Bronchial epithelial cell (primary cell): ENCODE results near the gene TDRD7. TPM values are rescaled to one million over a fixed set of nuclear protein-coding genes. Genes with fewer than 3 reads are reported as not detected.
A peak's percentile ranks its signal among the peaks of the same experiment; 100 is the strongest.

ENCODE experiments used
- DNase-seq: peaks from one replicate; pipeline ENCODE4 v3.0.0-alpha.2; 2010; ENCODE audit warnings: low read depth
- FAIRE-seq: peaks from 2 replicates; lab custom pipeline; 2011; peaks lifted over from hg19 to GRCh38; lab: Jason Lieb, UNC
- H3K27me3 ChIP-seq: 2 replicates; pipeline ENCODE4 v1.5.1; 2011; ENCODE audit warnings: low read length; ENCODE audit not compliant: control insufficient read depth, insufficient read depth
- H3K36me3 ChIP-seq: 2 replicates; pipeline ENCODE4 v1.5.1; 2011; ENCODE audit warnings: low read length; ENCODE audit not compliant: control insufficient read depth, insufficient read depth
- H3K4me3 ChIP-seq: 2 replicates; pipeline ENCODE4 v1.5.1; 2011; ENCODE audit warnings: mild to moderate bottlenecking, low read depth, low read length, control low read depth
- CTCF ChIP-seq: IDR thresholded peaks from 2 replicates; pipeline ENCODE4 v1.5.1; 2011; ENCODE audit warnings: mild to moderate bottlenecking, moderate library complexity, low read length, control low read depth, inconsistent platforms; ENCODE audit not compliant: insufficient read depth, severe bottlenecking
- total RNA-seq: library from RNA; depleted of rRNA; stranded (reverse); fragments of >200 nt; gene quantifications from 2 replicates; pipeline ENCODE4 v1.2.1, GENCODE V29; 2014

The TDRD7 gene
- total RNA-seq, 1 donor from 2014 or later = 1.8 TPM

- FAIRE-seq = no peak
- no peak for DNase-seq
- no peak for TF ChIP-seq CTCF
- no peak overlapping the region for H3K4me3 ChIP-seq
- H3K36me3 ChIP-seq = no peaks in the 10 kb centered on the region
- peaks cover 2% of the 10 kb centered on the region for H3K27me3 ChIP-seq
Observed at GRCh38 chr9:97527626-97528528, 116.0 kb downstream of the TDRD7 start.

- no peak for DNase-seq
- H3K36me3 ChIP-seq = no peaks in the 10 kb centered on the region
- no peak overlapping the region for H3K4me3 ChIP-seq
- no peak for TF ChIP-seq CTCF
- FAIRE-seq = no peak
- H3K27me3 ChIP-seq = peaks cover 2% of the 10 kb centered on the region
Observed at GRCh38 chr9:97528529-97529230, 116.8 kb downstream of the TDRD7 start.

- DNase-seq (peak; percentile 78), FAIRE-seq (no peak)
- no peaks in the 10 kb centered on the region for H3K36me3 ChIP-seq
- no peak for TF ChIP-seq CTCF
- H3K27me3 ChIP-seq = peaks cover 2% of the 10 kb centered on the region
- H3K4me3 ChIP-seq = no peak overlapping the region
Observed at GRCh38 chr9:97529363-97530076, 117.6 kb downstream of the TDRD7 start.

GRCh38 chr9:97531888-97532376 lies 120.0 kb downstream of the TDRD7 start:
- no peak for FAIRE-seq

More at GRCh38 chr9:97531888-97532376, 120.0 kb downstream of the TDRD7 start:
- TF ChIP-seq CTCF = no peak
- DNase-seq = no peak
- Histone ChIP-seq H3K36me3 (no peaks in the 10 kb centered on the region), H3K27me3 (peaks cover 2% of the 10 kb centered on the region), H3K4me3 (no peak overlapping the region)
